22Rv1 (cell line): ENCODE measurements around the gene CCSER1.
"Not testable (repeated sequence)": the region's sequence is repeated elsewhere in the genome, so short reads cannot be mapped to it uniquely, and the experiment has no call there.

Source experiments
- H3K27ac ChIP-seq: fragments of 450-650 bp; 2 replicates; pipeline ENCODE4 v1.5.1; 2017
- CTCF ChIP-seq: fragments of 450-650 bp; IDR thresholded peaks from 2 replicates; pipeline ENCODE4 v1.5.1; 2017; ENCODE audit warnings: mild to moderate bottlenecking
- ZFX ChIP-seq: fragments of 450-650 bp; IDR thresholded peaks from 2 replicates; pipeline ENCODE4 v1.6.1; 2017; ENCODE audit warnings: antibody characterized with exemption, borderline replicate concordance

Gene CCSER1

GRCh38 chr4:91427171-91427570, 1300.0 kb downstream of the CCSER1 start:
- no peak overlapping the region for H3K27ac ChIP-seq
- TF ChIP-seq CTCF, result no peak
- no peak for TF ChIP-seq ZFX

GRCh38 chr4:91434631-91435030, 1307.4 kb downstream of the CCSER1 start:
- no peak overlapping the region for H3K27ac ChIP-seq
- TF ChIP-seq CTCF (no peak), ZFX (no peak)

- H3K27ac ChIP-seq, result no peak overlapping the region
- TF ChIP-seq CTCF (no peak), ZFX (no peak)
These were observed 1309.4 kb downstream of the CCSER1 start for GRCh38 chr4:91436556-91436955.

- no peak for TF ChIP-seq ZFX
- TF ChIP-seq CTCF, result no peak
- no peak overlapping the region for H3K27ac ChIP-seq
These were observed 1320.0 kb downstream of the CCSER1 start for GRCh38 chr4:91447168-91447567.

GRCh38 chr4:91448668-91449330, 1321.6 kb downstream of the CCSER1 start:
- no peak overlapping the region for H3K27ac ChIP-seq
- TF ChIP-seq CTCF, result no peak

GRCh38 chr4:91454111-91454510, 1326.9 kb downstream of the CCSER1 start:
- no peak overlapping the region for H3K27ac ChIP-seq
- TF ChIP-seq CTCF, result no peak
- no peak for TF ChIP-seq ZFX

- not testable (repeated sequence) for H3K27ac ChIP-seq
These were observed 1335.4 kb downstream of the CCSER1 start for GRCh38 chr4:91462566-91462965.

GRCh38 chr4:91470671-91471070, 1343.5 kb downstream of the CCSER1 start:
- TF ChIP-seq ZFX (no peak), CTCF (no peak)
- H3K27ac ChIP-seq, result no peak overlapping the region
